Activated CD4-positive, alpha-beta T cell treated with anti-CD3 and anti-CD28 coated beads, Interleukin-2, amount 50 U/mL, for 48 hours (primary cell): ENCODE results near the gene PRKG1.

Source experiments
- DNase-seq, 2 experiments: peaks; one replicate each; pipeline ENCODE4 v3.0.0-alpha.2; 2020

PRKG1 gene

GRCh38 chr10:51468424-51468823 is 394.1 kb downstream of the PRKG1 start:
- no peak for DNase-seq

- no peak for DNase-seq
Measured at GRCh38 chr10:51469686-51470085, 395.4 kb downstream of the PRKG1 start.

- DNase-seq = no peak
Measured at GRCh38 chr10:51471271-51471670, 397.0 kb downstream of the PRKG1 start.

- DNase-seq = no peak
Measured at GRCh38 chr10:51472154-51472553, 397.9 kb downstream of the PRKG1 start.

GRCh38 chr10:51479711-51480110 is 405.4 kb downstream of the PRKG1 start:
- no peak for DNase-seq

- DNase-seq = no peak
Measured at GRCh38 chr10:51485668-51486067, 411.4 kb downstream of the PRKG1 start.

GRCh38 chr10:51487576-51487975 is 413.3 kb downstream of the PRKG1 start:
- no peak for DNase-seq

GRCh38 chr10:51488766-51489408 is 414.6 kb downstream of the PRKG1 start:
- DNase-seq = no peak

- DNase-seq = no peak
Measured at GRCh38 chr10:51498424-51498823, 424.1 kb downstream of the PRKG1 start.

- no peak for DNase-seq
Measured at GRCh38 chr10:51501396-51501795, 427.1 kb downstream of the PRKG1 start.

GRCh38 chr10:51502124-51502523 is 427.8 kb downstream of the PRKG1 start:
- no peak for DNase-seq

GRCh38 chr10:51503378-51503777 is 429.1 kb downstream of the PRKG1 start:
- no peak for DNase-seq

- no peak for DNase-seq
Measured at GRCh38 chr10:51507476-51507875, 433.2 kb downstream of the PRKG1 start.

GRCh38 chr10:51508156-51508555 is 433.9 kb downstream of the PRKG1 start:
- no peak for DNase-seq

- no peak for DNase-seq
Measured at GRCh38 chr10:51510231-51510630, 435.9 kb downstream of the PRKG1 start.

GRCh38 chr10:51521605-51522004 is 447.3 kb downstream of the PRKG1 start:
- no peak for DNase-seq

GRCh38 chr10:51522858-51523257 is 448.6 kb downstream of the PRKG1 start:
- no peak for DNase-seq

- DNase-seq = no peak
Measured at GRCh38 chr10:51523440-51523839, 449.2 kb downstream of the PRKG1 start.

- no peak for DNase-seq
Measured at GRCh38 chr10:51524041-51524440, 449.8 kb downstream of the PRKG1 start.

- no peak for DNase-seq
Measured at GRCh38 chr10:51527522-51528219, 453.4 kb downstream of the PRKG1 start.

- DNase-seq = no peak
Measured at GRCh38 chr10:51528527-51528926, 454.2 kb downstream of the PRKG1 start.

- DNase-seq = no peak
Measured at GRCh38 chr10:51530541-51530940, 456.3 kb downstream of the PRKG1 start.

- DNase-seq = no peak
Measured at GRCh38 chr10:51532044-51532443, 457.8 kb downstream of the PRKG1 start.

GRCh38 chr10:51542853-51543252 is 468.6 kb downstream of the PRKG1 start:
- DNase-seq = no peak

- no peak for DNase-seq
Measured at GRCh38 chr10:51544933-51545332, 470.6 kb downstream of the PRKG1 start.
